GM12878 (cell line): ENCODE results near the gene HID1. TPM values are rescaled to one million over a fixed set of nuclear protein-coding genes. Genes with fewer than 3 reads are reported as not detected.

Source experiments
- ATAC-seq: fragments of 200-7000 bp; cut with Tn5 transposase; 3 replicates; pipeline ENCODE4 v1.9.1; 2020; ENCODE audit warnings: mild to moderate bottlenecking, moderate library complexity
- BruUV-seq: library from RNA; stranded (reverse); fragments of 400-500 nt; replicated peaks from 2 replicates; lab custom pipeline; 2021; lab: Mats Ljungman, UMichigan
- CTCF ChIA-PET: fragments of 300-600 bp; sonication (Branson Sonifier 250); formaldehyde crosslinking; extraction: SDS; loops from one replicate; lab custom pipeline; 2021; ENCODE audit warnings: inconsistent platforms; lab: Yijun Ruan, JAX
- POLR2A ChIA-PET: fragments of 350-600 bp; formaldehyde crosslinking; extraction: SDS; loops from one replicate; lab custom pipeline; 2021; ENCODE audit warnings: inconsistent platforms; lab: Charles Lee
- RAD21 ChIA-PET: fragments of 300-600 bp; sonication (Branson Sonifier 250); formaldehyde crosslinking; loops from one replicate; lab custom pipeline; 2023; ENCODE audit warnings: antibody characterized with exemption; ENCODE audit not compliant: unreplicated experiment; lab: Charles Lee
- SMC1A ChIA-PET: fragments of 300-600 bp; sonication (Branson Sonifier 250); formaldehyde crosslinking; loops from one replicate; lab custom pipeline; 2023; ENCODE audit not compliant: unreplicated experiment, uncharacterized antibody; lab: Charles Lee
- DNase-seq: peaks from one replicate; pipeline ENCODE4 v3.0.0-alpha.2; 2011; ENCODE audit warnings: low read depth, low spot score
- FAIRE-seq: peaks from 3 replicates; lab custom pipeline; 2011; peaks lifted over from hg19 to GRCh38; lab: Jason Lieb, UNC
- H2AFZ ChIP-seq: 2 replicates; pipeline ENCODE4 v1.6.0; 2011; ENCODE audit warnings: low read depth, low read length, control low read depth; ENCODE audit not compliant: control insufficient read depth
- H3K27ac ChIP-seq: 2 replicates; pipeline ENCODE4 v1.5.1; 2011; ENCODE audit warnings: control low read depth; ENCODE audit not compliant: control insufficient read depth, insufficient read depth
- H3K27me3 ChIP-seq, 2 experiments: replicated peaks in 1 of 2; 2 replicates each; pipeline versions ENCODE4 v1.6.0 to v1.6.1; 2011; ENCODE audit warnings: low read length in 1 of 2; ENCODE audit not compliant: control insufficient read depth in 2 of 2, insufficient read depth in 2 of 2
- H3K36me3 ChIP-seq, 2 experiments: 2 replicates each; pipeline ENCODE4 v1.5.1; 2011; ENCODE audit warnings: low read length in 1 of 2; ENCODE audit not compliant: control insufficient read depth in 2 of 2, insufficient read depth in 2 of 2
- H3K4me1 ChIP-seq: 2 replicates; pipeline ENCODE4 v1.6.1; 2011; ENCODE audit warnings: mild to moderate bottlenecking, low read length, moderate library complexity, mixed read lengths; ENCODE audit not compliant: control insufficient read depth, insufficient read depth
- H3K4me2 ChIP-seq: 2 replicates; pipeline ENCODE4 v1.6.0; 2011; ENCODE audit warnings: control low read depth; ENCODE audit not compliant: control insufficient read depth, insufficient read depth
- H3K4me3 ChIP-seq: fragments of 200-600 bp; sonication (generic); 2 replicates; pipeline ENCODE4 v1.5.1; 2016
- H3K79me2 ChIP-seq: 2 replicates; pipeline ENCODE4 v1.6.0; 2011; ENCODE audit warnings: low read length; ENCODE audit not compliant: control insufficient read depth, insufficient read depth
- H3K9ac ChIP-seq: 2 replicates; pipeline ENCODE4 v1.8.0; 2011; ENCODE audit warnings: low read length, control low read depth, mixed read lengths; ENCODE audit not compliant: control insufficient read depth, insufficient read depth
- H3K9me3 ChIP-seq: replicated peaks from 3 replicates; pipeline ENCODE4 v1.5.1; 2011; ENCODE audit warnings: mild to moderate bottlenecking, low read length; ENCODE audit not compliant: control insufficient read depth, insufficient read depth
- H4K20me1 ChIP-seq: 2 replicates; pipeline ENCODE4 v1.6.0; 2011; ENCODE audit not compliant: control insufficient read depth, insufficient read depth
- SMAD1 ChIP-seq: fragments of 450-650 bp; IDR thresholded peaks from 2 replicates; pipeline ENCODE4 v1.6.1; 2018; ENCODE audit warnings: mild to moderate bottlenecking, low read depth; ENCODE audit not compliant: partially characterized antibody
- TARDBP ChIP-seq: IDR thresholded peaks from 2 replicates; pipeline ENCODE4 v1.6.1; 2016; ENCODE audit warnings: borderline replicate concordance
- TCF12 ChIP-seq: IDR thresholded peaks from 2 replicates; pipeline ENCODE4 v1.6.1; 2011; ENCODE audit warnings: low read depth, mild to moderate bottlenecking, low read length
- TCF7 ChIP-seq: IDR thresholded peaks from 2 replicates; pipeline ENCODE4 v1.6.1; 2014; ENCODE audit warnings: antibody characterized with exemption, borderline replicate concordance
- ZNF207 ChIP-seq: fragments of 450-650 bp; IDR thresholded peaks from 2 replicates; pipeline ENCODE4 v1.6.1; 2014; ENCODE audit warnings: antibody characterized with exemption, mild to moderate bottlenecking, borderline replicate concordance
- WGBS: methylation state at CpG from one replicate; pipeline ENCODE4 v1.1.6; 2016; ENCODE audit warnings: low lambda C conversion rate; ENCODE audit not compliant: insufficient replicate concordance, insufficient coverage; ENCODE audit errors: missing lambda C conversion rate; 5-methylcytosine and 5-hydroxymethylcytosine counted together
- in situ Hi-C: fragments of 300-500 bp; cut with MboI; formaldehyde crosslinking; loops from 9 replicates; pipeline ENCODE4 v1.14.3; 2018; ENCODE audit warnings: mixed read lengths
- intact Hi-C: fragments of 100-400 bp; cut with micrococcal nuclease; formaldehyde crosslinking; loops from one replicate; pipeline ENCODE4 v1.14.2; 2022; ENCODE audit not compliant: unreplicated experiment
- polyA plus RNA-seq, 11 experiments: library from polyadenylated mRNA; depleted of rRNA in 4 of 11; unstranded in 6 of 11; stranded (reverse) in 5 of 11; fragments of >200 nt; fragmentation: Nextera tagmentation in 4 of 11; fragmentation: Illumina TruSeq in 1 of 11; extraction: Ambion mirVana in 4 of 11; extraction: Trizol in 1 of 11; gene quantifications; 1 replicate in 1 of 11; 2 replicates in 10 of 11; pipeline versions ENCODE4 v1.2.1 to v1.2.3, GENCODE V29; 2011 to 2016; ENCODE audit warnings: inconsistent platforms in 2 of 11, missing spikeins in 2 of 11, low read depth in 1 of 11
- total RNA-seq, 4 experiments: library from RNA; depleted of rRNA in 3 of 4; stranded (reverse); fragments of >200 nt in 3 of 4; fragmentation: Illumina TruSeq in 1 of 4; extraction: Trizol in 1 of 4; gene quantifications; 2 replicates each; pipeline versions ENCODE4 v1.2.1 to v1.2.3, GENCODE V29; 2013 to 2021

Gene HID1
- total and polyA plus RNA-seq, 10 of the 15 experiments (the other 5 are each of a cell fraction or from before 2014, with no cell fraction given), result 0.04 to 0.77 (median 0.32) TPM; not detected in 2

DNA sequence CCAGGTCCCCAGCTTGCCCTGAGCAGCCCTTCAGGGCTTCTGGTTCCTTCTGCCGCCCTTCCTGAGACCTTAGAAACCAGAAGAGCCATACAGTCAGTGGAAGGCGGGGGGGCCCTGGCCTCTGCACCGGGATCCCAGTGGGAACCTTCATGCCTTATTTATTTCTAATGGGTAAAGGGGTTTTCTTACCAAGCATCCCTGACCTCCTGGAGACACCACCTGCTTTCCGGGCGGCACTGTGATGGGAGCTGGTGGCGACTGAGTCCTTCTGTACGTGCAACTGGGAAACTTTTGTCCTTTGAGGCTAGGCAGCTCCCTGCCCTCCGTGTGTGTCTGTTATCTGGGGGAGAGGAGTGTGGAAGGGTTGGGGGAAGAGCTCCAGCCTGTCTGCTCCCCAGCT, 32.7 kb upstream of the HID1 start:
- Histone ChIP-seq H3K4me3 (no peak overlapping the region), H3K4me2 (no peak overlapping the region), H3K9me3 (no peaks in the 10 kb centered on the region), H4K20me1 (no peaks in the 10 kb centered on the region), H3K9ac (no peak overlapping the region), H3K27me3 (no peaks in the 10 kb centered on the region), H3K79me2 (no peaks in the 10 kb centered on the region), H3K4me1 (no peaks in the 10 kb centered on the region; the same call in 1 of the 2 replicates), H2AFZ (no peak overlapping the region), H3K36me3 (no peaks in the 10 kb centered on the region), H3K27ac (no peak overlapping the region)
- RAD21 ChIA-PET, result interaction anchor here (1.0 to 4.4 kb wide), 2 partner anchors 43 to 47 kb away, joined by 3 to 39 read pairs; no protein-coding TSS in a partner anchor
- TF ChIP-seq TCF12 (no peak), TCF7 (no peak), ZNF207 (no peak)
- WGBS, result 47% methylated on average over 8 of the region's 8 CpGs
- in situ Hi-C loops (no loop called here), intact Hi-C loops (no loop called here)
- no peak for DNase-seq
- SMC1A ChIA-PET, result interaction anchor here (0.9 to 4.1 kb wide), 2 partner anchors 44 kb away, joined by 3 to 20 read pairs; no protein-coding TSS in a partner anchor
- CTCF ChIA-PET, result interaction anchor here (1.1 to 6.2 kb wide), 2 partner anchors 44 to 266 kb away, joined by 3 to 56 read pairs; partner anchors contain the start of gene MIF4GD
- no peak for ATAC-seq
- POLR2A ChIA-PET, result interaction anchor here (0.5 to 0.6 kb wide), 3 partner anchors 9 to 110 kb away, joined by 3 to 4 read pairs (median 3); no protein-coding TSS in a partner anchor
- FAIRE-seq, result no peak
- BruUV-seq, result no TSS peak

DNA sequence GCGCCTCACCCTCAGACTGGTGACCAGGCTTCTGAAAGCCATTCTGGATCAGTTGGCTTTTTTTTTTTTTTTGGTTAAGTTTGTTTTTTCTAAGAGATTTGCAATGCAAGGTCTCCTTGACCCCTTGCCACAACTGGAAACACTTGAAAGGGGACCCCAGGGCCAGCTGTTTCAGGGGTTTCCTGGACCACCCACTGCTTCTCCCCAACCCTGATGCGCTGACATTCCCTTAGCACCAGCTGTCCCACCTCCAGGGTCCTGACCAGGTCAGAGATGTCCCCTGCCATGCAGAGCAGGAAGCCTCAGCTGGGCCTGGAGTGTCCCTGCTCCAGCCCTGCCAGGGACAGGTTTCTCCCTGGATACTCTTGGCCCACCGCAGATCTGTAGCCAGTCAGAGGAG, 31.8 kb upstream of the HID1 start:
- no peaks in the 10 kb centered on the region for H3K79me2 ChIP-seq
- H4K20me1 ChIP-seq, result no peaks in the 10 kb centered on the region
- SMC1A ChIA-PET, result interaction anchor here (0.9 kb wide), 1 partner anchor 43 kb away, joined by 3 read pairs; no protein-coding TSS in a partner anchor
- H2AFZ ChIP-seq, result no peak overlapping the region
- H3K9me3 ChIP-seq, result no peaks in the 10 kb centered on the region
- H3K27ac ChIP-seq, result no peak overlapping the region
- no peaks in the 10 kb centered on the region; the same call in 1 of the 2 replicates for H3K4me1 ChIP-seq
- POLR2A ChIA-PET, result no interaction called here
- no peak overlapping the region for H3K4me3 ChIP-seq
- DNase-seq (no peak), FAIRE-seq (no peak), ATAC-seq (no peak)
- RAD21 ChIA-PET, result interaction anchor here (1.0 to 4.4 kb wide), 2 partner anchors 42 to 46 kb away, joined by 3 to 39 read pairs; no protein-coding TSS in a partner anchor
- CTCF ChIA-PET, result interaction anchor here (6.2 kb wide), 1 partner anchor 43 kb away, joined by 56 read pairs; no protein-coding TSS in a partner anchor
- H3K27me3 ChIP-seq, result no peaks in the 10 kb centered on the region
- no peak overlapping the region for H3K9ac ChIP-seq
- no TSS peak for BruUV-seq
- no peak overlapping the region for H3K4me2 ChIP-seq
- no peaks in the 10 kb centered on the region for H3K36me3 ChIP-seq
- 66% methylated on average over 3 of the region's 3 CpGs for WGBS
- TF ChIP-seq SMAD1, result no peak
- no peak for TF ChIP-seq TARDBP
- in situ Hi-C loops, result no loop called here
- intact Hi-C loops, result no loop called here
